H1 (cell line): ENCODE measurements around the gene IL32. TPM values are rescaled to one million over a fixed set of nuclear protein-coding genes. Genes with fewer than 3 reads are reported as not detected.

Experiments used
- EGR1 ChIP-seq: IDR thresholded peaks from 2 replicates; pipeline ENCODE4 v1.6.1; 2011; ENCODE audit warnings: low read depth, low read length, borderline replicate concordance
- GABPA ChIP-seq: IDR thresholded peaks from 2 replicates; pipeline ENCODE4 v1.6.1; 2011; ENCODE audit warnings: mild to moderate bottlenecking, low read length, moderate library complexity, borderline replicate concordance; ENCODE audit not compliant: insufficient read depth
- polyA plus RNA-seq, 7 experiments: library from polyadenylated mRNA; depleted of rRNA in 3 of 7; stranded (reverse) in 5 of 7; unstranded in 2 of 7; fragments of >200 nt in 5 of 7; fragments of 200-250 nt in 2 of 7; gene quantifications; 1 replicate in 5 of 7; 2 replicates in 1 of 7; 4 replicates in 1 of 7; pipeline versions ENCODE4 v1.2.1 to v1.2.3, GENCODE V29; 2011 to 2013; ENCODE audit warnings: missing spikeins in 2 of 7, mixed read lengths in 2 of 7
- total RNA-seq: library from RNA; stranded (reverse); fragmentation: NEBNext Ultra II Directional; extraction: Animal tissue kit (Norgen Biotek cat#: 25700); gene quantifications from 2 replicates; pipeline ENCODE4 v1.2.1, GENCODE V29; 2021

IL32 gene
- total and polyA plus RNA-seq, 2 of the 8 experiments (the other 6 are each of a cell fraction or from before 2014, with no cell fraction given): 2.7 to 5.0 TPM

GRCh38 chr16:3089717-3090592 lies 24.5 kb downstream of the IL32 start (continued):
- TF ChIP-seq EGR1 (no peak), GABPA (no peak)
